GM19467 (cell line): ENCODE measurements around the gene MYOC.
A peak's percentile ranks its signal among the peaks of the same experiment; 100 is the strongest.
"Not testable (repeated sequence)": the region's sequence is repeated elsewhere in the genome, so short reads cannot be mapped to it uniquely, and the experiment has no call there.

Experiments used
- ATAC-seq: cut with Tn5 transposase; IDR thresholded peaks from one replicate; pipeline ENCODE4 v1.9.1; 2021; ENCODE audit warnings: mild to moderate bottlenecking, moderate library complexity; ENCODE audit not compliant: unreplicated experiment

Gene MYOC

DNA sequence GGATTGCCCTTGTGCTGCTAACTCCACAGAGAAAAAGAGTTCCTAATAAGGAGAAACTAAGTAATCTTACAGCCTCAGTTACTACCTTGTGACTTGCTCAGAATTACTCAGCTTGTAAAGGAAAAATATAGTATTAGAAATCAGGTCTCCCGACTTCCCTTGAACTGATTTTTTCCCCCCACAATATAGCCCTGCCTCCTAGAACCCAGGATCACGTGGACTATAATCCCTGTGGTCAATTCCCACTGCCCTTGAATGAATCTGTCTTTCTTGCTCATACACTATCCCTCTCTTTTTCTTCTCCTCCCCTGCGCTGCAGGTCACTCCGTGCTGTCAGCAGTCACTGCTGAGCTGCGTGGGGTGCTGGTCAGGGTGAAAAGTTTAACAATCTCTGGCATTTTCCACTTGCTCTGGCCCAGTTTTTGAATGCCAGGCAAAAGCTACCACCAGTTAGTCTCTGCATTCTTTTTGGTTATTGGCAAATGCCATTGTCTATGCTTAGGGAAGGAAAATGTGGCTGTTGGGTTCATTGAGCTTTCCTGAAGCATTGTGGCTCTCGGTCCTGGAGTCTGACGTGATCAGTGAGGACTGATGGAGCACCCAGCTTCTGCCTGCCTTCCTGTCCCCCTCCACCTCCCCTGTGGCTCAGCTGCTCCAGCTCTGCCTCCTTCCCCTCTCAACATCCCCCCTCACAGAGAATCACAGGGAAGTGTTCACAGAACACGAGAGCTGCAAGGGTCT, 1.9 kb upstream of the MYOC start:
- ATAC-seq, result no peak

- ATAC-seq, result no peak
Measured at GRCh38 chr1:171653796-171654195, 1.3 kb upstream of the MYOC start.

DNA sequence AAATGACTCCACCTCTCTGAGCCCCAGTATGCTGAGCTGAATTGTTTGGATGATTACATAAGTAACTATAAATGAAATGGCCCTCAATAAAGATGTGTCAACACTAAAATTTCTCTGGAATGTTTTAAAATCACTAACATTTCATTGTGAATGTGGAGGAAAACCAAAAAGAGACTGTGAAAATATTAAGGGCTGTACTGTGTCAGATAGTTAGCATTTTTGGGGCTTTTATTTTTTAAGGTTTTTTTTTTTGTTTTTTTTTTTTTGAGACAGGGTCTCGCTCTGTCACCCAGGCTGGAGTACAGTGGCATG, 6.3 kb downstream of the MYOC start:
- ATAC-seq, result no peak

DNA sequence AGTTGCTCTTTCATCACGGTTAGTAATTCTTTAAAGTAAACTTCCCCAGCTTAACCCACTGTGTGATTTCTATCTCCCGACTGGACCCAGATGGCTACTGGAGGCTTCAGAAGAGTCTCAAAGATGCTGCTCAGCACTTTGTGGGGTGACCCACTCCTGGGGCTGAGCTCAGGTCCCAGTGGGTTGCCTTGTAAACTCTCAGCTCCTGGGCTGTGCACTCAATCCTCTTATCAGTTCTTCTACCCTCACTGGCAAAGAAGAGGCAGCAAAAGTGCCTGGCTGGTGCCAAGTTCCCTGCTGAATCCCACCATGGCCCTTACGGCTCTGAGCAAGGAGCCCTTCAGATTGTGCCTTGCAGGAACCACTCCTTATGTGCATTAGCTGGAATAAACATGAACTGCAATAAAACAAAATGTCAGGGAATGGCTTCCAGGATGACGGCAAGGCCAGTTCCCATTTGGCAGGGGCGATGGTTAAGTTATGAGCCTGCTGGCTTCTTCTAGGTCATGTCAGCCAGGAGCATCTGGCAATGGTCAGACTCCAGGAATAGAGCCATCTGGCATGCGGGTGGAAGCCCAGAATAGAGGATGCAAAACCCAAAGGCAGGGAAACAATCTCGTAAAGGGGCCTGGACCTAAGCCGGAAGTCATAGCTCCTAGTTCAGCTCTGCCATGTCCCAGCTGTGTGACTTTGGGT, 6.8 kb downstream of the MYOC start:
- no peak for ATAC-seq

DNA sequence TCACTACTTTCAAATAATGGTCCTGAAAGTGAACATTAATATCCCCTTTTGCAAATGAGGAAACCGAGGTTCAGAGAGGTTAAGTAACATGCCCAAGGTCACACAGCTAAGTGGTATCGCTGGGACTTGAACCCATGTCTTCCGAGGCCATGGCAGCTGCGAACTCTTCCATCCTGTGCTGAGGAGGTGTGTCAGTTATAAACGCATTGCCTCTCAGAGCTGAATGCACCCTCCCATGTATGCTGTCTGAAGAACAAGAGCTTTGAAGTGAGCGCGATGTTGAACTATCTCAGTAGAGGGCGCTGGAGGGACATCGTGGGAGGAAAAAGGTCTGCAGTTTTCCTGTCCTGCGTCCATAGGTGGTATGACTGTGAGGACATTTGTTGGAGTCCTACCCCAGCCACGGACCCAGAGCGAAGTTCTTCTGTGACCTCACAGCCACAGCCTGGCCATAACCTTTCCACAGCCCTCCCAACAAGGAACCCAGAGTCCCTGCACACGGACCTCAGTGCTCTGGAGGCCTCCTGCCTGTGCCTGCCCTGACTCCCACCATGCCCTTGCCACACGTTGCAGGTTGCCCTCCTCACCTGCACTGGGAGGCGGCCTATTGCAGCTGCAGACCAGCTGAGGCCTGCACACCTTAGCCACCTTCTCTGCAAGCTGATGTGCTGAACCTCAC, 7.5 kb downstream of the MYOC start:
- ATAC-seq, result peak; percentile 79

DNA sequence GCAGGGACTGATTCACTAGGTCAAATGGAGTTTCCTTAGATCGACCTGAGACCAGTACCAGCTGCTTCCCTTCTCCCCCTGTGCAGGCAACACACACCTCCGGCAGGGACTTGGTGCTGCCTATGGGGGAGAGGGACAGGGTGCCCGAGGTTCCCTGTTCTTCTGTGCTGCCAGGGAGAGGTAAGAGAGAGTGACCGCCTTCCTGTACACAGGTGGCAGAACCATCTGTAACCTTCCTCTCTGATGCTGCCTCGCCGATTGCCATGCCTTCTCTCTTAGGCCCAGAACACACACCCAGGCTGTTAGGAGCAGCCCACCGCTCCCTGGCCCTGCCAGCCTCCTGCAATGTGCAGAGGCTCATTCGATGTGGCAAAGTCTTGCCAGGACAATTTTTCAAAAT, 9.3 kb downstream of the MYOC start:
- no peak for ATAC-seq

GRCh38 chr1:171642197-171642596, 10.3 kb downstream of the MYOC start:
- ATAC-seq, result no peak

- no peak for ATAC-seq
Measured at GRCh38 chr1:171641076-171641864, 11.2 kb downstream of the MYOC start.

GRCh38 chr1:171640225-171640624, 12.3 kb downstream of the MYOC start:
- ATAC-seq, result no peak

DNA sequence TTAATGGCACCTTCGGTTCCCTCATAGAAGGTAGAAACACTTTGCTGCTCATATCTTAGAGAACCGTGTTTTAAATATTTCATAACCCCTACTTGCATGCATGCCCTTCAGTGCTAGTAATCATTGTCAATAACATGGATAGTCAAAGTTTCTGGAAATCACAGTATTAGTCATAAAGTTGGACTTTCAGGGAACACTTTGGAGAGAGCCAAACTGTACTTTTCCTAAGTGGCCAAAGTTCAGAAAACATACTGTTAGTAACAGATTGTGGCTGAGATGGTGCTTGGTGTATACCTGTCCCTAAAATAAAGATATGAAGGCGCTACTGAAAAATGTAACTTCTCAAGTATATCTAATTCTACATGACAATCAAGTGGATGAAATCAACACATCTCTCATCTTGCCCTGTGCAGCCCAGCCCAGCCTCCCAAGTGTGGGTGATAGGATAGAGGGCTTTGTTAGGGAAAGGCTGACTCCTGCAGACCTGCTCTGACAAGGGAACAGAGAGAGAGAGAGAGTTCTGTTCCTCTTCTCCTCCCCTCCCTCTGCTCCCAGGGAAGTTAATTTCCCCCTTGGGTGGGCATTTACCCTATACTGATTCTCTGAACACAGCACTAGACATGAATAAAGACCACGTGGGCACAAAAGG, 14.4 kb downstream of the MYOC start:
- no peak for ATAC-seq

GRCh38 chr1:171636141-171636540, 16.3 kb downstream of the MYOC start:
- ATAC-seq, result no peak

DNA sequence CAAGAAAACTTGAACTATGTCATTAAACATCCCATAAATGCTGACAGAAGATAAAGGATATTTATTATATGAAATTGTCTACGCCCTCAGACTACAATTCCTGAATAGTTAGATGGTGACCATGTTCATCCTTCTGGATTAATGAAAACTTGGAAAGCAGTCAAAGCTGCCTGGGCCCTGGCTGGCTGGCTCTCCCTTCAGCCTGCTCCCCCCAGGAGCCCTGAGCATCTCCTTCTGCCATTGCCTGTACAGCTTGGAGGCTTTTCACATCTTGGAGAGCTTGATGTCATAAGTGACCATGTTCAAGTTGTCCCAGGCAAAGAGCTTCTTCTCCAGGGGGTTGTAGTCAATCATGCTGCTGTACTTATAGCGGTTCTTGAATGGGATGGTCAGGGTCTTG, 16.8 kb downstream of the MYOC start:
- ATAC-seq, result no peak

- no peak for ATAC-seq
Measured at GRCh38 chr1:171628225-171628624, 24.3 kb downstream of the MYOC start.

GRCh38 chr1:171627020-171627419, 25.5 kb downstream of the MYOC start:
- no peak for ATAC-seq

DNA sequence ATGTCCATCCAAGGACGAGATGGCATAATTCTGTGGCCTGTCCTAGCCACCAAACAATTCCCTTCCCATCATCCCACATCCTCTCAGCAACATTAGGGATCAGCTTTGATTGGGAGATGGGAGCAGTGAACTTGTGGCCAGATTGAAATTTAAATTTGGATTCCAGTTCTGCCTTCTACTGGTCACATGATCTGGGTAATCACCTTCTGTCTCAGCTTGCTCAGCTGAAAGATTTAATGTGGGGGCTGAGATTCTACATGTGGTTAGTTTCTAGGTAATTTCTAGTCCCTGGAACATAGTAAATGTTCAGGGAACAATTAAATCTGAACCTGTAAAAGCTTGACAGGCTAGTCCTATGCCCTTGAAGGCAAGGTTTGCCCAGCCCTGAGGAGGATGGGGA, 27.3 kb downstream of the MYOC start:
- ATAC-seq, result no peak

GRCh38 chr1:171623651-171624331, 28.7 kb downstream of the MYOC start:
- ATAC-seq, result no peak

DNA sequence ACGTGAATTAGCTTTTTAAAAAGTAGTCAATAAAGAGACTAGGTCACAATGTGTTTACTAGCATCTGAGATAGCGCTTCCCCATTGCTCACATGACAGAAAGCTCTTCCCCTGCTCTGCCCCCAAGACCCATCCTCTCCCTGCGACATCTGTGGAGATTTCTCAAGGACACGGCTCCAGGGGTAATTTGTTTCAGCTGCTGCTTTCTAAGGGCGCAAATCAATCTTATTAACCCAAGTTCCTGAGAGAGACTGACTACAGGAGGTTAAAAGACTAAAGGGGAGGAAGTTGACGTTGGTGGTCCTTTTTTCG, 30.4 kb downstream of the MYOC start, which contains the start of gene MYOCOS:
Gene MYOCOS, plus strand, starts transcription at position 92 of the 311 bp plus-strand sequence. CDS start 1,641 bp downstream, outside the sequence.
- no peak for ATAC-seq

- ATAC-seq, result no peak
Measured at GRCh38 chr1:171616586-171616985, 35.9 kb downstream of the MYOC start.

GRCh38 chr1:171615122-171615906, 37.2 kb downstream of the MYOC start:
- not testable (repeated sequence) for ATAC-seq

DNA sequence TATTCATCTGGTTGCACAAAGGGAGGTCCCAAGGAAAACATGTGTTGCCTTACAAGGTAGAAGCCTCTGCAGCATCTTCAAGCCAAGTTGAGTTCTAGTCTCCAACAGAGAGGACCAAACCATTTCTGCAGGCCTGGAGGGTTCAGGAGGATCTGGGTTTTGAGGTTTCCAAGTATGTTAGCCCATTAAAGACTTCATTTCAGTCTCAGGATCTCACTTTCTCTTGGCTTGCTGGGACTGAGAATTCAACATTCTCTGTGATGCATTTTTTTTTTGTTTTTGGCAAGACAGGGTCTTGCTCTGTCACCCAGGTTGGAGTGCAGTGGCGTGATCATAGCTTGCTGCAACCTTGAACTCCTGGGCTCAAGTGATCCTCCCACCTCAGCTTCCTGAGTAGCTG, 39.2 kb downstream of the MYOC start:
- no peak for ATAC-seq
